ENCODE data around the gene HS3ST1.

The HS3ST1 gene

DNA sequence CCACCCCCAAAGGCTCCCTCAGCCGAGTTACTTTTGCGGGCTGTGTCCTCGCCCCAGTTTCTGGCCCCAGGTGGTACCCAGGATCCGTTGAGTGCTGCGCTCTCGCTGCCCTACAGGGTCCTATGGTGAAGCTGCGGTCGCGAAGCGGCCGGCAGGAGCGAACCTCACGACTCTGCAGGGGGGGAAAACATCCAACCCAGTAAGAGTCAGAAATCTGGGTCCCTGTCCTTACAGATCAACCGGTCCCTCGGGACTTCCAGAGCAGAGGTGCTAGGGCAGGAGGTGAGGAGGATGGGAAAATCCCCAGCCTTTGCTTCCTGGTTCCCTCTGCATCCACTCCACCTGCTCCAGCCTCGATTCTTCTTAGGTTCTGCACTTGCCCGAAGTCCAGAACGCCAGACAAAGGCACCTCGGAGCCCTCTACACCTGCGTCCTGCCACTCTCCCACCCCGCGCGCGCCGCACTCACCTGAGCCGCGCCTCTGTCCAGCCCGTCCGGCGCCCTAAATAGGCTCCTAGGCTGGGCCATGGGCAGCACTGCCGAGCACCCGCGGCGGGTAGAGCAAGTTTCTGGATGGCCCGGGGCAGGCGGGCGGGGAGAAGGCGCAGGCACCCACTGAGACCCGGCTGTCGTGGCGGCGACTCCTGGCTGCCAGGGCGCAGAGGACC lies at the start of gene HS3ST1:
Gene HS3ST1 (minus strand): TSS at position 664 of the 668 bp plus-strand sequence. CDS start 28,889 bp downstream, outside the sequence.
- no peak for DNase-seq

GRCh38 chr4:11475871-11476270 lies 47.2 kb upstream of the HS3ST1 start:
- DNase-seq = no peak

DNA sequence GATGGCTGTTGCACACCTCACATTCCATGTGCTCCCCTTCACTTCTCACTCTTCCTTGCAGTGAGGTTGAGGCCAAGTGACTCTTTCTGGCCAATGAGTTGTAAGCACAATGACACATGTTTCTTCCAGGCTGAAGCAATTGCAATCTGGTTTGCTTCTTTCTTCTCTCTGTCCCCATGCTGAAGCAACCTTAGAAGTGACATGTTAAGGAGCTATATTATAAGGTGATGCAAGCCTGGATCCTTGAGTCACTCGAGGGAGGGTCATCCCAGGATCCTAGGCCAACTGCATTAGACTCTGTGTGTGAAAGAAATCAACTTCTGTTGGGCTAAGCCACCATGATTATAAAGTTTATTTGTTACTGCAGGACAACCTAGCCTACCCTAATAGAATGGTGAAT lies 45.5 kb upstream of the HS3ST1 start:
- no peak for DNase-seq

- no peak for DNase-seq
Observed at GRCh38 chr4:11472535-11472934, 43.8 kb upstream of the HS3ST1 start.

GRCh38 chr4:11471618-11472017 lies 42.9 kb upstream of the HS3ST1 start:
- DNase-seq = peak; percentile 40

- no peak for DNase-seq
Observed at GRCh38 chr4:11471046-11471441, 42.4 kb upstream of the HS3ST1 start.

GRCh38 chr4:11470438-11471045 lies 41.8 kb upstream of the HS3ST1 start:
- no peak for DNase-seq

DNA sequence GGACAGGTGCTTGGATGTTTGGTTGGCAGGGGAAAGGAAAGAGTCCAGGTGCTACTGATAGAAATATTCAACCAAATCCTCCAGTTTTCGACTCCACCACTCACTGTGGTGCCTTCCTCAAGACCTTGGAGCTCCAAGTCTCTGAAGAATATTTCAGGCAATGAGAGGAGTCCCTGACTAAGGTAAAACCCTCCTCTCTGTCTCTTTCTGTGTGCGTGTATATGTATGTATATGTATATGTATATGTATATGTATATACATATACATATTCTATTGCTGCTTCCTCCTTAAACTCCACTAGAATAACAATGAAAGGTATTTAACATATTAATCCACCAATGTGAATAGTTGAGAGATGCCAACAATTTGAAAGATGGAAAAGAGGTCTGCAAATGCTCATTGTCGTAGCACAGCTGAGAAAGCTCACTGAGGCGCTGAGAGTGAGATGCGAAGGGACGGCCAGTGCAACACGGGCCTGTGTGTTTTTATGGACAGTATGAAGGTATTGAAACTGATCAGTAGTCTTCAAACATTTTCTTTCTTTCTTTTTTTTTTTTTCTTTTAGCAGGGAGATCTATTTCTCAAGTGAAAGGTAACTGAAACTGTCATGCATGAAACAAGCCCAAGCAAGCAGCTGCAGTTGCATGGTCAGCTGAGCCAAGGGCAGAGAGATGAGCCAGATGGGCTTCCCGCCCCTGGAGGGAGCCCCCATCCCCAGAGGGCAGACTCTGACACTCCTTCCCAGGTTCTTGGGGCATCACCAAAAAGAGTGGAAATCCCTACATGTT lies 41.1 kb upstream of the HS3ST1 start:
- no peak for DNase-seq

- peak; percentile 21 for DNase-seq
Observed at GRCh38 chr4:11468901-11469300, 40.2 kb upstream of the HS3ST1 start.

GRCh38 chr4:11467931-11468330 lies 39.2 kb upstream of the HS3ST1 start:
- peak; percentile 12 for DNase-seq

DNA sequence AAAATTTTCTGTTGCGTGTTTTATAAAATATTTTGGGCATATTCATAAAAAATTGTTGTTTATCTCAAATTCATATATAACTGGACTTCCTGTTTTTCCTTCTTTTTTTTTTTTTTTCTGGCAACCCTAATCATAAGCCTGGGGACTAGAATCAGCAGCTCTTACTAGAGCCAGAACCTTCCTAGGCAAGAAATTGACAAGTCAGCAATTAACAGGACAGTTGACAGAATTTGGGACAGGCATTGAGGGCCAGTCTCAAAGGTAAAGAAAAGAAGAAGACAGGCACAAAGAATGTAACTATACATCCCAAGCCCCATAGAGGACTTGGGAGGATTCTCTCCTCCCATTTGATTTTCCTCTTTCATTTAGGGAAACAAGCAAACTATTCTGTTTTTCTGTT lies 35.0 kb upstream of the HS3ST1 start:
- DNase-seq = no peak

GRCh38 chr4:11456401-11456800 lies 27.7 kb upstream of the HS3ST1 start:
- no peak for DNase-seq

- DNase-seq = peak; percentile 79
Observed at GRCh38 chr4:11455201-11455835, 26.6 kb upstream of the HS3ST1 start.

GRCh38 chr4:11451716-11452115 lies 23.0 kb upstream of the HS3ST1 start:
- DNase-seq = no peak

- DNase-seq = no peak
Observed at GRCh38 chr4:11446155-11446811, 17.6 kb upstream of the HS3ST1 start.

DNA sequence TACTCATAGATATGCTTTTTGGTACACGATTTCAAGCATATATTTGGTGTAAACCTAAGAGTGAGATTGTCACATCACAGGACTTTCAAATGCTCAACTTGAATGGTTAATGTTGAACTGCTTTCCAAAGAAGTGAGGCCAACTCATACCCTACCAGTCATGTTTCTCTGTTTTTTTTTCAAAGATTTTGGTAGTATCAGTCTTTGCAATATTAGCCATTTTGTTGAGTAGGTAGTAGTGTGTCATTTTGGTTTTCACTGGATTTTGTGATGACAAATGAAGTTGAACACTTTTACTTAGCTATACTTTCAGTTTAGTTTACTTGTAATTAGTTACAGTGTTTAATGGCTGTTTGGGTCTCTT lies 12.5 kb upstream of the HS3ST1 start:
- DNase-seq = no peak

DNA sequence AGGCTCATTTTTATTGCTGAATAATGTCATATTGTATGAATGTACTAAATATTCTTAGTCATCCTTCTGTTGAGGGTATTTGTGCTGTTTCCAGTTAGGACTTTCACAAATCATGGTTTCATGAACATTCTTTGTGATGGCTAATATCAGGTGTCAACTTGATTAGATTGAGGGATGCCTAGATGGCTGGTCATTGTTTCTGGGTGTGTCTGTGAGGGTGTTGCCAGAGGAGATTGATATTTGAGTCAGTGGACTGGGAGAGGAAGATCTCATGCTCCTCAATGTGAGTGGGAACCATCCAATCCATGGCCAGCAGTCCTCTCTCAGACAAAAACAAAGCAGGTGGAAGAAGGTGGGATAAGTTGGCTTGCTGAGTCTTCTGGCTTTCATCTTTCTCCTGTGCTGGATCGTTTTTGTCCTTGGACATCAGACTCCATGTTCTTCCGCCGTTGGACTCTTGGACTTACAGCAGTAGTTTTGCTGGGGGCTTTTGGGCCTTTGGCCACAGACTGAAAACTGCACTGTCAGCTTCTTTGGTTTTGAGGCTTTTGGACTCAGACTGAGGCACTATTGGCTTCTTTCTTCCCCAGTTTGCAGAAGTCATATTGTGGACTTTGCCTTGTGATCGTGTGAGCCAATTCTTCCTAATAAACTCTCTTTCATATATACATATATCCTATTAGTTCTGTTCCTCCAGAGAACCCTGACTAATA lies 11.9 kb upstream of the HS3ST1 start:
- DNase-seq = no peak

DNA sequence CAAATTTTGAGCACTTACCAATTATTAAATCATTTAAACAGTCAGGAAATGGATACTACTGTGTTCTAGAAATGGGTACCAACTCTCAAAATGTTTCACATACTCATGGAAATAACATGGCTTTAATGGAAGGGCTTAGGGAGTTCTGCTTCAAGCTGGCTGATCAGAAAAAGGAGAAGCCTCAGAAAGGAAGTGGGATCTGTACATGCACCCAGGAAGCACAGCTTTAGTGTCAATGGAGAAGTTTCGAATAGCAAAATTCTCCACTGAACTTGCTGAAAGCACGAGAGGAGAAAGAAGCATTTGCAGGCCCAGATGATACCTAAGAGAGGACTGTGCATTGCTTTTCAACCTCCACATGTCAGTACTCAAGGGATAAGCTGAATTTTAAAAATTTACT lies 11.1 kb upstream of the HS3ST1 start:
- DNase-seq = no peak

- DNase-seq = no peak
Observed at GRCh38 chr4:11438647-11439046, 10.0 kb upstream of the HS3ST1 start.

DNA sequence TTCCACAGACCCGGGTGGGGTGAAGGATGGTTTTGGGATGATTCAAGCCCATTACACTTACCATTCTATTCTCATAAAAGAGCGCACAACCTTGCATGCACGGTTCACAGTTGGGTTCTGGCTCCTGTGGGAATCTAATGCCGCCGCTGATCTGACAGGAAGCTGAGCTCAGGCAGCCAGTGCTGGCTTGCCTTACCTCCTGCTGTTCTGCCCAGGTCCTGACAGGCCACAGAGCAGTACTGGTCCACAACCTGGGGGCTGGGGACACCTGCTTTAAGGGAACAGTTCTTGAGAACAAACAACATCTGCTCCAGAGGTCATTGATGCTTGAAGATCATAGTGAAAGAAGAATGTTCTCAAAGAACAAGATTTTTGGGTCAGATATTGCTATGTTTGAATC lies 8.0 kb upstream of the HS3ST1 start:
- no peak for DNase-seq

GRCh38 chr4:11436084-11436483 lies 7.4 kb upstream of the HS3ST1 start:
- DNase-seq = no peak

DNA sequence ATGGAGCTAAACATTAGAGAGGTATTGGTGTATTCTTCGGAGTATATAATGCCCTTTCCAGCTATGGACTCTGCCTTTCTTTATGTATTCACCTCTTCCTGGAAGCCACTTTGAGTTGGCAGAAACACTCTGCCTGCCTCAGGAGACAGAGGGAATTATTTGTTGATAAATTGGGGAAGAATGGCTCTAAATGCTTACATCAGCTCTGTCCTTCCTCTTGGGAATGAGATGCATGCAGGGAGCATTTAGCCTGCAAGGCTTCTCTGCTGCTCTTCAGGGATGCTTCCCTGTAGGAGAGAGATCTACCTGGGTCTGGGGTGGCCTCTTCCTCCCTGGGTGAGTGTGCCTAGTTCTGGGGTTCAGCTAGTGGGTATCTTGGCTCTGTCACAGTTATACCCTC lies 6.9 kb upstream of the HS3ST1 start:
- no peak for DNase-seq

GRCh38 chr4:11431111-11431510 lies 2.4 kb upstream of the HS3ST1 start:
- DNase-seq = no peak

All from NCI-H2029 (cell line).